ENCODE data around the gene ACSM6.

GRCh38 chr10:95245425-95246055 lies 51.5 kb downstream of the ACSM6 start:
- TF ChIP-seq MAX (IDR thresholded peaks at IDR 0.05; ENCODE audit: insufficient read depth, insufficient read length) (no peak), CTCF (IDR thresholded peaks at IDR 0.05; ENCODE audit: extremely low read depth in 1 of 2, insufficient read depth in 1 of 2, low read depth in 1 of 2, low read length in 2 of 2) (no peak), POLR2AphosphoS5 (IDR thresholded peaks at IDR 0.05; ENCODE audit: insufficient read depth, low read depth, low read length) (no peak), POLR2A (IDR thresholded peaks at IDR 0.05; ENCODE audit: low read depth, low read length) (no peak), JUN (IDR thresholded peaks at IDR 0.05; ENCODE audit: borderline replicate concordance, insufficient read depth, insufficient read length, low read depth) (no peak)

Measured in endothelial cell of umbilical vein (primary cell).